Measurements from ENCODE around the gene GFM2.
"Not testable (repeated sequence)": the region's sequence is repeated elsewhere in the genome, so short reads cannot be mapped to it uniquely, and the experiment has no call there.

GFM2 gene

DNA sequence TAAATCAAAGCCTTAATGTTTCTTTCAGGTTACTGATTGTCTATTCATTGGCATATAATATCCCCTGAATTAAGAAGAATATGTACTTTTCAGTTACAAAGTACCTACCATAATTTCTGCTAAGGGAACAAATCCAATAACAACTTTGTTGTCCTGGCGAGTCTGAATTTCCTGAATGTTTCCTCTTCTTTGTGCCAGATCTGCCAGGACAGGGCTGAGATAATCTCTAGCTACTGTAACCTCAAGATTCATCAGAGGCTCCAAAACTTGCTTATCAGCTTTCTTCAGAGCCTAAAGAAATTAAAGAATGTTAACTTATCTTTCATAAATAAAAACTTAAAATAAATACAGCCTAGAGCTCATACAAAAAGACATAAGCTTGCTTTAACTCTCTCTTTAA, 44.6 kb downstream of the GFM2 start:
- Histone ChIP-seq H3K9me3 (ENCODE audit: control insufficient read depth, low read length) (no peaks in the 10 kb centered on the region), H3K27ac (ENCODE audit: insufficient read depth, low read length, poor library complexity, severe bottlenecking) (no peak overlapping the region), H3K4me1 (ENCODE audit: control insufficient read depth, insufficient read depth, low read length, poor library complexity, severe bottlenecking) (no peaks in the 10 kb centered on the region), H3K36me3 (ENCODE audit: control insufficient read depth, insufficient read depth, low read length) (peaks cover 67% of the 10 kb centered on the region), H3K27me3 (replicated peaks; ENCODE audit: control insufficient read depth, insufficient read depth, low read length, poor library complexity, severe bottlenecking) (no peaks in the 10 kb centered on the region), H3K4me3 (ENCODE audit: insufficient read depth, low read depth, low read length, poor library complexity, severe bottlenecking) (no peak overlapping the region)
- no peak for DNase-seq

DNA sequence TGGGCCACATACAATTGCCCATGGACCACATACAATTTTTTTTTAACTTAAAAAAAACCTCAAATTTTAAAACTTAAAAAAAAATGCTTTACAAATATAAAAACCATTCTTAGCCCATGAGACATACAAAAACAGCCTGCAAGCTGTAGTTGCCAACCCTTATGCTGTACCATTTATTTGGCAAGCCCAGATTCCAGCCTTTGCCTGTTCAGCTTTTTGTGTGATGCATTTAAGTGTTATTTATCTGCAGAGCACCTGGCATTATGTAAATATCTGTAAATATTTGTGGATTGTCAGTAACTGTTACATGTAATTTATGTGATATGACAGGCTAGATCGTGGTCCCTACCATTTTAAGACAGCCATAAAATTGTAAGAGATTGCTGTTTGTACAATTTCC, 49.3 kb downstream of the GFM2 start:
- Histone ChIP-seq H3K27ac (ENCODE audit: insufficient read depth, low read length, poor library complexity, severe bottlenecking) (no peak overlapping the region), H3K36me3 (ENCODE audit: control insufficient read depth, insufficient read depth, low read length) (peaks cover 40% of the 10 kb centered on the region), H3K27me3 (replicated peaks; ENCODE audit: control insufficient read depth, insufficient read depth, low read length, poor library complexity, severe bottlenecking) (no peaks in the 10 kb centered on the region), H3K9me3 (ENCODE audit: control insufficient read depth, low read length) (no peaks in the 10 kb centered on the region), H3K4me3 (ENCODE audit: insufficient read depth, low read depth, low read length, poor library complexity, severe bottlenecking) (no peak overlapping the region), H3K4me1 (ENCODE audit: control insufficient read depth, insufficient read depth, low read length, poor library complexity, severe bottlenecking) (no peaks in the 10 kb centered on the region)
- no peak for DNase-seq

DNA sequence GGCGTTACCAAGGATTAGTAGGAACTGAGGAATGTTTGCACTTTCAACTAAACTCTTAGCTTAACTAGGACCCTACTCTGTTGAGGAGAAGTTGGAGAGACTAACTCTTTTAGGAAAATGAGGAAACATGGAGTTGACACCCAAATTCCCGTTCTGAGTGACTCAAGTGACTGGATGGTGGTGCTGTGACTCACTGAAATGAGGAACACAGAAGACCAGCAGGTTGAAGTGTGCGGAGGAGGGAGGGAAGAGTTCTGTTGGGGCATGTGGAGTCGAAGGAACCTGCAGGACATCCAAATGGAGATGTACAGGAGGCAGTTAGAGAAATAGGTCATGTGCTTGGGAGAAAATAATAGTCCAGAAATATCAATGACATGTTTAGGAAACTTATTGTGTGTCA, 73.7 kb downstream of the GFM2 start:
- H3K27me3 ChIP-seq (replicated peaks; ENCODE audit: control insufficient read depth, insufficient read depth, low read length, poor library complexity, severe bottlenecking), result no peaks in the 10 kb centered on the region
- no peak overlapping the region for H3K27ac ChIP-seq (ENCODE audit: insufficient read depth, low read length, poor library complexity, severe bottlenecking)
- H3K36me3 ChIP-seq (ENCODE audit: control insufficient read depth, insufficient read depth, low read length), result peaks cover 26% of the 10 kb centered on the region
- H3K9me3 ChIP-seq (ENCODE audit: control insufficient read depth, low read length), result no peaks in the 10 kb centered on the region
- DNase-seq, result no peak
- no peak overlapping the region for H3K4me3 ChIP-seq (ENCODE audit: insufficient read depth, low read depth, low read length, poor library complexity, severe bottlenecking)
- H3K4me1 ChIP-seq (ENCODE audit: control insufficient read depth, insufficient read depth, low read length, poor library complexity, severe bottlenecking), result no peaks in the 10 kb centered on the region

DNA sequence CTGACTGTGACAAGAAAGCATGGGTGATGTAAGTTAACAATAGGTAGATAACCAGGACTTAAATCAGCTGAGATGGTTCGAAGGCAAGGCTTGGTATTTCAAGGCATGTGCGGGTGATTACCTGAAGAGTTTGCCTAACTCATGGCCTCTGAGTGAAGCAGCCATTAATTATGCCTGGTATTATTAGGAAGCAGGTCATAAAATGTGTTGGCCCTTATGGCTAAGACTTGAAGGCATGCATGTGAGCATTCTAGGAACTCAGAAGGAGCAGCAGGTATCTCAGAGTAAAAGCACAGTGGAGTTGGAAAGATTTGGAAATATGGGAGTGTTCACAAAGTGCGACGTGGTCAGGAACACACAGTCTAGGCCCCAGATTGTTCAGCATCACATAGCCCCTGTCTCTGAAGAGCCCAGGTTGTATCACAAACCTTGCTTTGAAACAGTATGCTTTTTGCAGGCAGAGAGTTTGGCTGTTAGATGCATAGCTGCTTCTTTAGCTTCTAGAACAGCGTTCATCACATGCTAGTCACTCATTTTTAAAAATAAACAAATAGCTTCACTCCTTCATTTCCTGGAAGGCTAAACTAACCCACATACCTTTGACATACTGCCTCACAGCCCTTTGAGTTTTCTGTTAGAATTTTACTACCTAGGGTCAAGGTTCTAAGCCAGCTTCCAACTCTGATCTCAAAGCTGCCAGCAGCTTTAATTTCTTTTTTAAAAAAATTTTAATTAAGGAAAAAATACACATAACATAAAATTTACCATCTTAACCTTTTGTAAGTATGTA, 79.8 kb downstream of the GFM2 start:
- H3K27ac ChIP-seq (ENCODE audit: insufficient read depth, low read length, poor library complexity, severe bottlenecking), result no peak overlapping the region
- no peaks in the 10 kb centered on the region for H3K9me3 ChIP-seq (ENCODE audit: control insufficient read depth, low read length)
- H3K36me3 ChIP-seq (ENCODE audit: control insufficient read depth, insufficient read depth, low read length), result peaks cover 10% of the 10 kb centered on the region
- no peak for DNase-seq
- H3K4me3 ChIP-seq (ENCODE audit: insufficient read depth, low read depth, low read length, poor library complexity, severe bottlenecking), result no peak overlapping the region
- H3K4me1 ChIP-seq (ENCODE audit: control insufficient read depth, insufficient read depth, low read length, poor library complexity, severe bottlenecking), result peaks cover 2% of the 10 kb centered on the region
- no peaks in the 10 kb centered on the region for H3K27me3 ChIP-seq (replicated peaks; ENCODE audit: control insufficient read depth, insufficient read depth, low read length, poor library complexity, severe bottlenecking)

DNA sequence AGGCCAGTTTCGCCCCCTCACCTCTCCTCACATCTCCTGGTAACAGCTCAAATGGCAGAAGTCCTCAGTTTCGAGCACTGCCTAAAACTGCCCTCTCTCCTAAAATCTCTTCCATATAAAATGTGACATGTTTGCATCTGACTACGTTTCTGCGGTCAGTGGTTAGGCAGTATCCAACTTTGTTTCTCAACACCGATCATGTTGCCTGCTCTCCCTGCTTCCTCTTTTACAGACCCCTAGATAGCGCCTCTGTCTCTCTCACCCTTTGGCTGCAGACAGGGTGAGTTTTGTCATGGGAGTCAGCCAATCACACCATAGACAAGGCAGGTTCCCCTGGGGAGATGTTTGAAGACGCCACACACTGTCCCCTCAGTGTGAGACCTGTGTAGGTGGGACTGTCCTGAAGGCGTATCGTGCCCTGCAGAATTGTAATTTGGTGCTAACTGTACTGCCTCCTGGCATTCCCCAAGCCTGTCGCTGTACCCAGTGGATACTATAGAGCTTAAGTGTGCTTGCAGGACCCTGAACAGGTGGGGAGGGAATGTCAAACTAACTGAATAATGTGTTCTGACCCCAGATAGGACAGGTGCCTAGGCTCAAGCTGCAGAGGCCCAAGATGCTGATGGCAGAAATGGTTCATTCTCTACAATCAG, 80.8 kb downstream of the GFM2 start:
- Histone ChIP-seq H3K4me3 (ENCODE audit: insufficient read depth, low read depth, low read length, poor library complexity, severe bottlenecking) (peak overlapping the region; percentile 82), H3K27ac (ENCODE audit: insufficient read depth, low read length, poor library complexity, severe bottlenecking) (peak overlapping the region; percentile 62), H3K27me3 (replicated peaks; ENCODE audit: control insufficient read depth, insufficient read depth, low read length, poor library complexity, severe bottlenecking) (no peaks in the 10 kb centered on the region), H3K36me3 (ENCODE audit: control insufficient read depth, insufficient read depth, low read length) (peaks cover 6% of the 10 kb centered on the region), H3K4me1 (ENCODE audit: control insufficient read depth, insufficient read depth, low read length, poor library complexity, severe bottlenecking) (peaks cover 2% of the 10 kb centered on the region), H3K9me3 (ENCODE audit: control insufficient read depth, low read length) (no peaks in the 10 kb centered on the region)
- no peak for DNase-seq

DNA sequence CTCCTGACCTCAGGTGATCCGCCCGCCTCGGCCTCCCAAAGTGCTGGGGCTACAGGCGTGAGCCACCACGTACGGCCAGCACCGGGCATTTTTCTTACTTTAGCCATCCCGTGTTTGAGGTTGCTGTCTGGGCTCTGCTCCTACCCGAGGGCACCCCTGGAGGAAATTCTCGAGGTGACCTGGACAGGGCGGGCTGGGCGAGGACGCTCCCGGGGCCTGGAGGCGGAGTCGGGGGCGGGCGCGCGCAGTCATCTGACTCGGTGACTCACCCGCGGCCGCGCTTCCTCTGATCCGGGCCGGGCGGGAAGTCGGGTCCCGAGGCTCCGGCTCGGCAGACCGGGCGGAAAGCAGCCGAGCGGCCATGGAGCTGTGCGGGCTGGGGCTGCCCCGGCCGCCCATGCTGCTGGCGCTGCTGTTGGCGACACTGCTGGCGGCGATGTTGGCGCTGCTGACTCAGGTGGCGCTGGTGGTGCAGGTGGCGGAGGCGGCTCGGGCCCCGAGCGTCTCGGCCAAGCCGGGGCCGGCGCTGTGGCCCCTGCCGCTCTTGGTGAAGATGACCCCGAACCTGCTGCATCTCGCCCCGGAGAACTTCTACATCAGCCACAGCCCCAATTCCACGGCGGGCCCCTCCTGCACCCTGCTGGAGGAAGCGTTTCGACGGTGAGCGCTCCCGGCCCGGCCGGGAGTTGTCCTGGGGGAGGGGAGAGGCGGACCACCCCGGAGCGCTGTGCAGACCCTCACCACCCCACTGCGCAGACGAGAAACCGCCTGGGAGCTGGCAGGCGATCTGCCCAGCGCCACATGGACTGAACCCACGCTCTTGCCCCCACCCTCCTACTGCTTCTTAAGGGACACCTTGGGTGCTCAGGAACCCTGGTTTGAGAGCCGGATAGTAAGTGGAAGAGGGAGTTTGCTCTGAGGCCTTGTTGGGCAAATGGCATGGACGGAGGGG, 81.7 kb downstream of the GFM2 start, which contains the start of gene HEXB:
Gene HEXB, plus strand, starts transcription at position 334 of the 952 bp plus-strand sequence. Its CDS starts 28 bp downstream, at position 362.
- Histone ChIP-seq H3K27me3 (replicated peaks; ENCODE audit: control insufficient read depth, insufficient read depth, low read length, poor library complexity, severe bottlenecking) (no peaks in the 10 kb centered on the region), H3K4me1 (ENCODE audit: control insufficient read depth, insufficient read depth, low read length, poor library complexity, severe bottlenecking) (peaks cover 2% of the 10 kb centered on the region), H3K9me3 (ENCODE audit: control insufficient read depth, low read length) (no peaks in the 10 kb centered on the region), H3K4me3 (ENCODE audit: insufficient read depth, low read depth, low read length, poor library complexity, severe bottlenecking) (peak within 1 kb of the TSS; percentile 82), H3K36me3 (ENCODE audit: control insufficient read depth, insufficient read depth, low read length) (no peaks in the 10 kb centered on the region), H3K27ac (ENCODE audit: insufficient read depth, low read length, poor library complexity, severe bottlenecking) (peak within 1 kb of the TSS; percentile 62)
- DNase-seq, result peak; percentile 70 to 75 (median 72)

DNA sequence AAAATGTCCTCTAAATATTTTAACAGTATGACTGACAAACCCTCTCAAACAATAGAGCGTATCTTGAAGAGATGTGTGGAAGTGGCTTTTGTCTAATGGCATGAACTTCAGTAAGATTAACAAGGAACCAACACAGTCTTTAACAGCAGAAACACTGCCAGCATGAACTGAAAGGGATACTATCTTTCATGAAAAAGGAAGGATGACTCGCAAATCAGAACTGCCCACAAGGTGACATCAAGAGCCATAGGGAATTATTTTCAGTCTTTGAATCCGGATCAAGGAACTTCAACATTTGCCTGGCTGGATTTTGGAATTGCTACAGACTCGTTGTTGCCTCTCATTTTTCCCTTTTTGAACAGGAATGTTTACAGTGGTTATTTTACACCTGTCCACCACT, 87.0 kb downstream of the GFM2 start:
- DNase-seq, result no peak
- H3K27me3 ChIP-seq (replicated peaks; ENCODE audit: control insufficient read depth, insufficient read depth, low read length, poor library complexity, severe bottlenecking), result no peaks in the 10 kb centered on the region

DNA sequence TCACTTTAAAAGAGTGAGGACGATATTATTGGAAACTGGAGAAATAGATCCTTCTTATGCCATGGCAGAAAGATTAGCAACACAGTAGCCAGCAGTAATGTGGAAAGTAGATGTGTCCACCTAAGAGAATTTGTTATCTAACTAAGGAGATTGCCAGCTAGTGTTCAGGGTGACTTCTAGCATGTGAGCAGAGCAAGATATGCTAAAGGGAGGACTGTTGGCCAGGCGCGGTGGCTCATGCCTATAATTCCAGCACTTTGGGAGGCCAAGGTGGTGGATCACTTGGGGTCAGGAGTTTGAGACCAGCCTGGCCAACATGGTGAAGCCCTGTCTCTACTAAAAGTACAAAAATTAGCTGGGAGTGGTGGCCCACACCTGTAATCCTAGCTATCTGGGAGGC, 87.6 kb downstream of the GFM2 start:
- not testable (repeated sequence) for H3K36me3 ChIP-seq (ENCODE audit: control insufficient read depth, insufficient read depth, low read length); DNase-seq; H3K9me3 ChIP-seq (ENCODE audit: control insufficient read depth, low read length)

More for the DNA sequence above, 87.0 kb downstream of the GFM2 start:
- Histone ChIP-seq H3K27ac (ENCODE audit: insufficient read depth, low read length, poor library complexity, severe bottlenecking) (no peak overlapping the region), H3K9me3 (ENCODE audit: control insufficient read depth, low read length) (no peaks in the 10 kb centered on the region), H3K4me3 (ENCODE audit: insufficient read depth, low read depth, low read length, poor library complexity, severe bottlenecking) (no peak overlapping the region), H3K36me3 (ENCODE audit: control insufficient read depth, insufficient read depth, low read length) (no peaks in the 10 kb centered on the region), H3K4me1 (ENCODE audit: control insufficient read depth, insufficient read depth, low read length, poor library complexity, severe bottlenecking) (peaks cover 2% of the 10 kb centered on the region)

DNA sequence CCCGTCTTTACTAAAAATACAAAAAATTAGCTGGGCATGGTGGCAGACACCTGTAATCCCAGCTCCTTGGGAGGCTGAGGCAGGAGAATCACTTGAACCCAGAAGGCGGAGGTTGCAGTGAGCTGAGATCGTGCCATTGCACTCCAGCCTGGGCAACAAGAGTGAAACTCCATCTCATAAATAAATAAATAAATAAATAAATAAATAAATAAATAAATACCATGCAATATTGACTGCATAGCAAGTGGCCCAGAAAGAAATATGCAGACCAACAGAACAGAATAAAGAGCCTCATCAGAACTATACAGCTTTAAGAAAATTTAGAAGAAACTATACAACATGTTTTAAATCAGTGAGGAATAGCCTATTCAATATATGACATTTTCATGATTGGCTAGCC, 88.8 kb downstream of the GFM2 start:
- H3K4me1 ChIP-seq (ENCODE audit: control insufficient read depth, insufficient read depth, low read length, poor library complexity, severe bottlenecking); H3K36me3 ChIP-seq (ENCODE audit: control insufficient read depth, insufficient read depth, low read length); H3K27me3 ChIP-seq (replicated peaks; ENCODE audit: control insufficient read depth, insufficient read depth, low read length, poor library complexity, severe bottlenecking); H3K27ac ChIP-seq (ENCODE audit: insufficient read depth, low read length, poor library complexity, severe bottlenecking); DNase-seq; H3K4me3 ChIP-seq (ENCODE audit: insufficient read depth, low read depth, low read length, poor library complexity, severe bottlenecking); H3K9me3 ChIP-seq (ENCODE audit: control insufficient read depth, low read length): not testable (repeated sequence)

More for the DNA sequence above, 87.6 kb downstream of the GFM2 start:
- not testable (repeated sequence) for H3K4me1 ChIP-seq (ENCODE audit: control insufficient read depth, insufficient read depth, low read length, poor library complexity, severe bottlenecking); H3K27ac ChIP-seq (ENCODE audit: insufficient read depth, low read length, poor library complexity, severe bottlenecking); H3K27me3 ChIP-seq (replicated peaks; ENCODE audit: control insufficient read depth, insufficient read depth, low read length, poor library complexity, severe bottlenecking); H3K4me3 ChIP-seq (ENCODE audit: insufficient read depth, low read depth, low read length, poor library complexity, severe bottlenecking)
